ENCODE measurements around the gene SETD3. TPM values are rescaled to one million over a fixed set of nuclear protein-coding genes. Genes with fewer than 3 reads are reported as not detected.

SETD3 gene
- total RNA-seq = 67.7 TPM

DNA sequence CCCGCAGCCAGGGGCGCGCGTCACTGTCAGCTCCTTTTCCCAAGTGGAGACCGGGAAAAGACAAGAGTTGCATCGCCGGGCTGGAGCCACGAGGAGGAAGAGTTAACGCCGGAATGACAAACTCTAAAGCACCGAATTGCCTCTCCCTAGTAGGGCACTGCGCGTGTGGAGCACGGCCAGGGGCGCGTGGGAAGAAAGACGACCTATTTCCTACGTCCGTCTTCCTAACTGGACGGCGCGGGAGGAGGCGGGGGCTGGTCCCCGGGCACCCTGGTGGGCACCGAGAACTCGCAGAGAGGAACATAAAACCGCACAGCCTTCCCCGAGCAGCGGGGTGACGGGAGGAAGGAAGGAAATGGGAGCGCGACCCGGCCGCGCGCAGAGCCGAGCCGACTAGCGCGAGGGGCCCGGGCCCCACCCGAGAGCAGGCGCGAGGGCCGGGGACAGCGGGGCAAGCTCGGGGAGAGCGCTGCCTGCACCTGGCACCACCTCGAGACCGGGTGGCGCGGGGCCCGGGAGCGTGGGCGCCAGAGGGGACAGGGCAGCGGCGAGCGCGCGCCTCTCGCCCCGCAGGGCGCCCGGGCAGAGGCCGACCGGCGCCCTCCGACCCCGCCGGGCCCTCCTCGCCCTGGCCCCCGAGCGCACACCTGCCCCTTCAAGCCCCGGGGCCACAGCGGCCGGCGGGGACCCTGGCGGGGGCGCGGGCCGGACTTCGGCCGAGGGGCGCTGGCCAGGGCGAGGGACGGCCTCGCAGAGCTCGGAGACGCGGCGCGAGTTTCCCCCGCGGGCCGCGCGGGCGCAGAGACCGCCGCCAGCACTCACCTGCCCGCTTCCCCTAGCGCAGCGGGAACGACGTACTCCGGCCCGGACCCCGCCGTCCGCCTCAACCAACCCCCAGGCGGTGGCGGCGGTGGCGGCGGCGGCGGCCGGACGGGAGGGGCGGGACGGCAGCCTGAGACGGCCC is at the start of gene SETD3:
Gene SETD3, minus strand, starts transcription at position 954 of the 964 bp plus-strand sequence. CDS start 15,054 bp downstream, outside the sequence.
- peak; percentile 62 for DNase-seq (ENCODE audit: low spot score)

DNA sequence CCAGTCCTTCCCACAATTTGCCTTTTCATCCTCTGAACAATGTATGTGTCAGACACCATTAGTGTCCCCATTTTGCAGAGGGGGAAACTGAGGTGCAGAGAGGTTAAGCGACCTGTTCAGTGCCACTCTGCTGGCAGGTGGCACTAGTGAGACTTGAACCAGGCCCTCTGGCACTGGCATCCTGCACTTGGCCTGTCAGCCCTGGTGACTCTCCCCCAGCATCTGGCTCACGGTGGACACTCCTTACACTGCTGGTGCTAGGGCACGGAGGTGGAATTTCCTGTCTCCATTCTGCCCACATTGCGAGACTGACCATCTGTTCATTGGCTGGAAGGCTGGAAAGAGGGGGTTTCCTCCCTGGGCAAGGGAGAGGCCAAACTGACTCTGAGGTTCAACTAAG is 49.2 kb upstream of the SETD3 start:
- DNase-seq (ENCODE audit: low spot score) = no peak

DNA sequence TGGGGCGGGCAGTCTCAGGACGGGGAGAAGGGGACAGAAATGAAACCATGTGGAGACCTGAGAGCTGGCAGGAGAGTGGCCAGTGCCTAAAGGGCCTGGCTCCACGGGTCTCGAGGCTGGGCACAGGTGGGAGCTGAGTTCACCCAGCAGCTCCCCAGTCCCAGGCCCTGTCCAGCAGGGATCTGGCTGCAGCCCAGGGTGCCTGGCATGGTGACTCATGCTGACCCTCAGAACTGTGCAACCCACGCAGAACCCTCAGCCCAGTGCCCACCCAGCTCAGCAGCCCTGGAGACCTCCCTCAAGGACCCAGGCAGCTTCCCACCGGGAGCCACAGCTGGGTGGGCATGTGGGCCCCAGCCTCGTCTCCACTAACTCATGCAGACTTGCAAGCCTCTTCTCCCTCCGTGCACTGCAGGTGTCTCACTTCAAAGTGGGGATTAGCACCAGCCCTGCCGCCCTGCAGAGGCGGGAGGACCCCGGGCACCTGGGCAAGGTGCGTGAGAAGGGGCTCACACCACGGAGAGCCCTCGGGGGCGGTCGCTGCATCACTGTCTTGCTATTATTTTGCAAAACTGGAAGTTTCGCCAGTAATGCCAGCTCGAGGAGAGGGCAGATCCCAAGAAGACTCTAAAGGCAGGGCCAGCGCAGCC is 46.9 kb upstream of the SETD3 start:
- no peak for DNase-seq (ENCODE audit: low spot score)

DNA sequence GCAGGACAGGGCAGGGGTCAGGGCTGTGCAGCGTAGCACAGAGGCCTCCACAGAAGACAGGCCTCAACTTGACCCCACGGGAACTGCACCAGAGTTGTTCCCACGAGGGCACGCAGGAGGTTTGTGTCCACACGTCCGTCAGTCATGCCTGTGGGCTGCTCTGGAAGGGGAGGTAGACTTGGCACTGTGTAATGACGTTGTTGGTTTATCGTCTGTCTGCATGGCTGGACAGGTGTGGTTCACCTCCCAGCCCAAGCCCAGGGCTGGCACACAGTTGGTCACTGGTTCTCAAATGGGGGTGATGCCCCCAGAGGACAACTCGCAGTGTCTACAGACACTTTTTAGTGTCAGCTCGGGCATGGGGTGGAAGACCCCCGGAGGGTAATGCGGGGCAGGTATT is 46.4 kb upstream of the SETD3 start:
- no peak for DNase-seq (ENCODE audit: low spot score)

DNA sequence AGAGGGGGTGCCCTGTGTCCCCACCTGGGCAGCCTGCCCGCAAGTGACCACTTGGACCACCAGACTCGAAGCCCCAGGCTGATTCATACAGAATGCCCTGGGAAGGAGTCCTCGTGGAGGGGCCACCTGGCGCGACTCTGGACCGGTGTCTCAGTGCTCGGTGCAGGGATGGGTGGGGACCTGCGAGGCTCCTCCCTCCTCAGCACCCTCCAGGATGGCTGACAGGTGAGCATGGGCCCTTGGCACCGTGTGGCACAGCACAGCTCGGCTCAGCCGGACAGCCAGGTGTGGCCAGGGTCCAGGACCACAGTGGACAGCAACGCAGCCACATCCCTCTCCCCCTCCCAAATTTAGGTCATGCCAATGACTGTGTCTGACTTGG is 45.0 kb upstream of the SETD3 start:
- DNase-seq (ENCODE audit: low spot score) = no peak

DNA sequence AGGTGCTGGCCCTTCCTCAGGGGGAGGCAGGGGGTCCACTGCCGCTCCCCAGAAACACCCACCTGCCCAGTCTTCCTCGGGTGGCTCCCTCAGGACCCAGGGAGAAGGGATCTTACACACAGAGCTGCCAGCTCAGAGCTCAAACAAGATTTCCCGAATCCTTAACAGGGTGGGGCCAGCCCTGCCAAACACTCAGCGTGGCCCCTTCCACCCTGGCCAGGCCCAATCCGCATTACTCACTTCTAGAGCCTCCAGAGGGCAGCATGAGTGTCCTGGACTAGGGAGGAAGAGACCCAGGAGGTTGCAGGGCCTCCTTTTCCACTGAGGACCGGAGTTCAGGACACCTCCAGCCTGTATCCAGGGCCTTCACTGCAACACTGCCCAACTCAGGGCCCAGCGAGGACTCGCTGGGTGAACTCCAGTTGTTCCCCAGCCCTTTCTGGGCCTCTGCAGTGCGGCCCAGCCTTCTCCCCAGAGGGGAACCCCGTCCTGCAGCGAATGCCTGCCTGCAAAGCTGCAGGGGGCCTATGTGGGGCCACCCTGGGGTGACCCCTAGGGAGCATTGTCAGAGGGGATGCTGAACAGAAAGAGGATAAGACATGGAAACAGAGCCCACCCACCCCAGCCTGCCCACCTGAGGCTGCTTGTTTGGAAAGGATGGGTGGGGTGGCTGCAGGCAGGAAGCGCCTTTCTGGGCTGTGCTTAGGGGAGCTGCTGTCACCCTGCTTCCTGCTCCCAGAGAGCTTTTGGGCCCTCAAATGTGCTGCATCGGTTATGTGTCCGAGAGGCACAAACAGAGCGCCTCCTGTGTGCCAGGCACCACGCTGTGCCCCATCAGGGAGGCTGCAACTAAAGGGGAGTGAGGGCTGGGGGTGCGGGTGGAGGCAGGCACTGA is 44.4 kb upstream of the SETD3 start:
- DNase-seq (ENCODE audit: low spot score) = no peak

DNA sequence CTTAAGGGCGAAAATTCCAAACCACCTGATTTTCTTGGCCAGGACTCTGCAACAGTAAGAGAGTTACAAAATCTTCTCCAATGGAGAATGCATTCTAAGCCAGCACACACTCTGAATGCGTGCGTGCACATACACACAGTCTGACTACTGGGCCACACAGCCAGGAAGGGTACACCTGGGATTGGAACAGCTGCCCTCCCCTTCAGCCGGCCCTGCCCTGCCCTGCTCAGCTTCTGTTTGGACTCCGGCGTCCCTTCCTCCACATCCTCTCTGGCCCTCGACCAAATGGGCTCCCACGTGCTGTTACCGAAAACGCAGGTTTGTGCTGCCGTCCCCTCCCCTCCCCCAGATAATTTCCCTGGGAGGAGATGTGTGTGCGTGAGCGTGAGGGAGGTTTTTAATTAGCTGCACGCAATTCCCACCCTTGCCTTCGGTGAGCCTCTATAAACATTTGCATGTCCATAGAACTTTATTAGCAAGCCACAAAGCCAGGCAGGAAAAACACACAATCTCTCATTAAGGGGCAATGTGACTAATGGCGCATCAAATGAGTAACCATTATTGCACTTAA is 43.5 kb upstream of the SETD3 start:
- DNase-seq (ENCODE audit: low spot score) = no peak

DNA sequence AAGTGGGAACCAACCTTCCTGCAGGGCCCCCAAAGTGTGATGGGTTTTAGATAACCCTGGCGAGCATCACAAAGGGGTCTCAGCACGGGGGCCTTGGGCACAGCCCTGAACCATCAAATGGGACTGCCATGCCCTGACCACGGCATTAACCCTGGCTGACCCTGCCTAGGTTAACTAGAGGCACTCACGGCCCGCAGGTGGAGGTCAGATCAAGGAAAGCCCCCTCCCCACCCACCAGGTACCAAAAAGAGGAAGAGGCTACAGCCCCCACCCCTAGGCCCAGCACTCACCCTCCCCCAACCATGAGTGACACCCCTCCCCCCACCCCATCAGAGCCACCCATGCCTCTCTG is 43.0 kb upstream of the SETD3 start:
- no peak for DNase-seq (ENCODE audit: low spot score)

DNA sequence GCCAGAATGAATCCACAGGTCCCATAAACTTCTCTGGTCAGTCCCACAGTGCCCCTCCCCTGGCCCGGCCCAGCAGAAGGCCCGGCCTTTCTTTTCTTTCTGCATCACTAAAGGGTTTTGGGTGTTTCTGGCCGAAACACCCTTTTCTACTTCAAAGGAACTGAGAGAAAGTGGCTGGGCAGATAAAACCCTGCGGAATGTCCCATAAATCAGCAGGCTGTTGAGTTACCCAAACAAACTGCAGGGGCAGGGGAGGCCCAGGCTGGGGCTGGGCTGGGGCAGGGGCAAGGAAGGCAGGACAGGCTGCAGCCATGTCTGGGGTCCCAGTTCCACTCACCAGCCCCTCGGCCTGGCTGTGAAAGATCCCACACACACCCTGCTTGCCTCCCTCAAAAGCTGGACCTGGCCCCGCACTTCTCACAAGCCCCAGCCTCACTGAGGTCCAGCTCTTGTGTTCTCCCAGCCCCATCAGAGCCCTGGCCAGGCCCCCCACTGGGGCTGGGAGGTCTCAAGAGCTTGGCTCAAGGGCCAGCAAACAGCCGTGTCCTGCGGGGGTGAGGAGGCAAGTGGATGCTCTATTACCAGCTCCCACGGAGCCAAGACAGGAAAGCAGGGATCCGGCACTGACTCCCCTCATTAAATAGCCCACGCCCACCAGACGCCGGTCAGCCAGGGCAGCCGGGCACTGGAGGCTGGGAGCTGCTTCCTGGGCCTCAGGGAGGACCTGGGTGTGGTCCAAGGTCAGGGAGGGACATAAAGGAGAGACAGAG is 42.5 kb upstream of the SETD3 start:
- no peak for DNase-seq (ENCODE audit: low spot score)

DNA sequence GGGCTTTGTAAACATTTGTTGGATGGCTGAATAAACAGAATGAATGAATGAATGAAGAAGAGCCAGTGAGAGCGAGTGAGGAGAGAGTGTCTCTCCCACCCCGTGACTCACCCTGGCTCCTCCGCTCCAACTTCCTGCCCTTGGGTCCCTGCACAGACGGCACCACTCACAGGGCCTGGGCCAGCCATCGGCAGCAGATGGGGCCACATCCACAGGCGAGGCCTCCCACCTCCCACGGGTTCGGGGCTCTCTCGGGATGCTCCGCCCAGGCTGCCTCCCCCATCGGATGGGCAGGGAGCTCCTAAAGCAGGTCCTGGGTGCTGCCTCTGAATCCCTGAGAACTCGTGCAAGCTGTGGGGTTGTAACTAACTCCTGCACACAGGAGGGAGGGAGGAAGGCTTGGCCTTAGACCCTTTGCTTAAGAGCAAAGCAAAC is 41.8 kb upstream of the SETD3 start:
- DNase-seq (ENCODE audit: low spot score) = no peak

DNA sequence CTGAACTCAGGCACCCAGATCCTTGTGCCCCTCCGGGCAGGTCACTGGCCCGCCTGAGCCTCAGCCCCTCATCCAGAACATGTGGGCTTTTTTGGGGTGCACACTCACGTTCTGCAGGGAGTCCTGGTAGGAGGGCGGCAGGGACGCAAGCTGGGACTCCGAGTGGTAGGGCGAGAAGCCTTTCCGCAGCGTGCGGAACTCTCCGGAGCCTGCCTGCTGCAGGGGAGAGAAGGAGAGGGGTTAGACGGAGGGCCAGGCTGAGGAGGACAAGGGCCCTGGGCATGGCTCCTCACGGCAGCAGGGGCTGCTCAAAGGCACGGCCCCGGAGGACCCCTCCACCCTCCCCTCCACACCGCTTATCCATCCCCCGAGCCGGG is 41.4 kb upstream of the SETD3 start:
- no peak for DNase-seq (ENCODE audit: low spot score)

DNA sequence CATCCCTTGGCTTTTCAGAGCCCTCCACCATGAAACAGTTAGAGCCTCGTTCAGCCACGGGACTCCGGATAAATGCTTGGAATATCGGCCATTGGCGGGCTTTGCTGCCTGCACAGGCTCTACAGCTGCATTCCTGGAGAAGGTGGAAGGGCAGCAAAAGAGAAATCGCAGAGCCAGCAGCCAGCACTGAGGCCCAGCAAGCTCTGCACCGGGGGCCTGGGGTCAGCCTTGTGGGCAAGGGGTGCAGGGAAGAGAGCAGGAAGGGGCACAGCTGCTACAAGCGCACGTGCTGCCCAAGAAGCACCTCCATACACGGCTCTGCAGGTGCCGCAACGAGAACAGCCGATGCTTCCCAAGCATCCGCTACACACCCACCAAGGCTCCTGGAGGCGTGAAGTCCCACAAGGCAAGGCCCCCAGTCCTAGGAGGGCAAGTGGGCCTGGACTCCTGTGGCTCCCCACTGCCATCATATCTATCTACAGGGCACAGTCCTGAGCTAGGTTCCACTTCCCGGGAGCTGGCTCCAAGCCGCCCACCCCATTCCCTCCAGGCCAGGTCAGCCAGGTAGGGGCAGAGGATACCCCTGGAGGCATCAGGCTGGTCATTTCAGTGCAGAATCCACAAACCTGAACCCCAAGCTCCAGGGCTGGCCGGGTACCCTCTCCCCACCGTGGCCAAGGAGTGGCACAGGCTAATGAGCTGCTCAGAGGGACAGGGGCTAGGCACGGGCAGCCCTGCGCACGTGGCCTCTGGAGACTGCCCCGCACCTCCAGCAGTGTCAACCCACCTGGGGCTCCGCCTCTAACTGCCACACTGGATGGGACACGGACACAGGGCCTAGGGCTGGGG is 40.7 kb upstream of the SETD3 start:
- no peak for DNase-seq (ENCODE audit: low spot score)

DNA sequence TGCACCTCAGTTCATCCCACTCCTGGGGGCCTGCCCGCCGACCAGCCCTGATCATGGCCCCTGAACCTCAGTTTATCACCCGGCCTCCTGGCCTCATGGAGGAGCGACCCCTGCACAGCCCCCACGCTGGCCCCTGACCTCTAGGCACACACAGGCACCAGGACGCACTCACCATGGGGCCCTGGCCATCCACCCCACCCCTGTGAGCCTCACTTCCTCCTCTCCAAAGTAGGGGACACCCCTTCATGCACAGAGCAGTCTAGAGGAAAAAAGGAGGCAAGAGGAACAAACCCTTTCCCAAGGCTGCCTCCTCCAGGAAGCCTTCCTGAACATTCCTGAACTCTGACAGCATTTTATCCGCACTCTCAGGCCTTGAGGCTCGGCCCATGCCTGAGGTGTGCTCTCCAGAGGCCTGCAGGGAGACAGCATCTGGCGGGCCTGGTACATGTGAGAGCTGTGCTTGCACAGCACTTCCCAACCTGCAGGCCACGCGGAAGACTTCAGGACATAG is 40.0 kb upstream of the SETD3 start:
- DNase-seq (ENCODE audit: low spot score) = no peak

DNA sequence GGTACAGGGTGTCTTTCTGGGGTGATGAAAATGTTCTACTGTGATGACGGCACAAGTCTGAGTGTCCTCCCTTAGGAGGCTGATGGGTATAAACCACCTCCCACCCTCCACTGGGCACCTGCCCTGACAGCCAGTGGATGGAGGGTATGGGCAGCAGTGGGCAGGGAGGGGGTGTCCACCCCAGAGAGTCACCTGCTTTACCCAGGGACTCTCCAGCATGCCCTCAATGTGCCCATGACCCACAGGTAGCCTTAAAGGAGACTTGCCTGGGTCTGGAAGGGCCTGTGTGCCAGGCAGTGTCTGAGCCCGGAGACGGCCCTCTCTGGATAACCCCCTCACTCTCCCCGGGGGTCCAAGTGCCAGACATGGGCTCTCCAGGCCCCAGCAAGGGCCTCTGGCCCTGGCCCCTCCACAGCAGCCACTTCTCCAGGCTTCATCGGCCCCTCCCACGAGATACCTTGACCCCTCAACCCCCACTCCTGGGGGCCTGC is 39.3 kb upstream of the SETD3 start:
- DNase-seq (ENCODE audit: low spot score) = no peak

DNA sequence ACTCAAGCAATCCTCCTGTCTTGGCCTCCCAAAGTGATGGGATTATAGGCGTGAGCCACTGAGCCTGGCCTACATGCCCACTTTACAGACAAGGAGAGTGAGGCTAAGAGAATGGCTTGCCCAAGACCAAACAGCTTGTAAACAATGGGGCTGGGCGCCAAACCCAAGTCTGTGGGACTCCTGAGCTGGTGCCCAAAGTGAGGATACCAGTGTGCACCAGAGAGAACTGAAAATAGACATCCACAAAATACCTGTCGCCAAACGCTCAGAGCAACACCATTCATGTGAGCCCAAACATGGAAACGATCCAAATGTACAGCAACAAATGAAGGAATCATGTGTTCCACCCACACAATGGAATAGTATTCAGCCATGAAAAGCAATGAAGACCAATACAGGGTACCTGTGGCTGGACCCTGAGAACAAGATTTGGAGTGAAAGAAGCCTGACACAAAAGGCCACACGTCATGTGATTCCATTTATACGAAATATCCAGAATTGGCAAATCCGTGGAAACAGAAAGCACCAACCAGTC is 38.8 kb upstream of the SETD3 start:
- no peak for DNase-seq (ENCODE audit: low spot score)

DNA sequence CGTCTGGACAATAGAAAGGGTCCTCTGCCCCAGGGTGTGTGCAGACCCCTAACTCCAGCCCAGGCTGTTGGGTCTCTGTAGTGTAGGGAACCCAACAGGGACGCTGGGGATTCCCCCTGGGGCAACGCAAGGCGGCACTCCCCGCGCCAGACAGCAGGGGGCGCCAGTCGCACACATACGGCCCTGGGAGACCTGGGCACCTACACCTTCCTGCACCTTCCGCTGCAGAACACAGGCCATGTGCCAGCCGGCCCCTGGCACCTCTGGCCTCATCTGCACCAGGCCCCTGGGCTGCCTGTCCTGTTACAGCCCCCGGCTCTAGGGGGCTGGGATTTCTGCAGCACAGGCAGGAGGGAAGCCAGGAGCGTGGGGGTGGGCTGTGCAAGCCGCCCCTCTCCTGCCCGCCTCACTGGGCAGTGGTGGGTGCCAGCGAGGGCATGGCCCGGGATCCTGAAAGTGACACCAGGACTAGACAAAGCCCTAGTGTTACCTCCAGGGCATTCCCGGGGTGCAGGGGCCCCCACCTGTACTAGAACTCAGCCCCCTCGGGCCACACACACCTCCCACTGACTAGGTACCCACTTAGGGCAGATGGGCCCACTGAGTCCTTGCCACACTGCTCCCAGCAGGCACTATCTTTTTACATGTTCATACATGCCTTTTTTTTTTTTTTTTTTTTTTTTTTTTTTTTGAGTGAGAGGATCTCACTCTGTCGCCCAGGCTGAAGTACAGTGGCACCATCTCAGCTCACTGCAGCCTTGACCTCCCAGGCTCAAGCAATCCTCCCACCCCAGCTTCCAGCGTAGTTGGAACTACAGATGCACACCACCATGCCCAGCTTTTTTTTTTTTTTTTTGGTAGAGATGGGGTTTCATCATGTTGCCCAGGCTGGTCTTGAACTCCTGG is 38.0 kb upstream of the SETD3 start:
- peak; percentile 83 for DNase-seq (ENCODE audit: low spot score)

DNA sequence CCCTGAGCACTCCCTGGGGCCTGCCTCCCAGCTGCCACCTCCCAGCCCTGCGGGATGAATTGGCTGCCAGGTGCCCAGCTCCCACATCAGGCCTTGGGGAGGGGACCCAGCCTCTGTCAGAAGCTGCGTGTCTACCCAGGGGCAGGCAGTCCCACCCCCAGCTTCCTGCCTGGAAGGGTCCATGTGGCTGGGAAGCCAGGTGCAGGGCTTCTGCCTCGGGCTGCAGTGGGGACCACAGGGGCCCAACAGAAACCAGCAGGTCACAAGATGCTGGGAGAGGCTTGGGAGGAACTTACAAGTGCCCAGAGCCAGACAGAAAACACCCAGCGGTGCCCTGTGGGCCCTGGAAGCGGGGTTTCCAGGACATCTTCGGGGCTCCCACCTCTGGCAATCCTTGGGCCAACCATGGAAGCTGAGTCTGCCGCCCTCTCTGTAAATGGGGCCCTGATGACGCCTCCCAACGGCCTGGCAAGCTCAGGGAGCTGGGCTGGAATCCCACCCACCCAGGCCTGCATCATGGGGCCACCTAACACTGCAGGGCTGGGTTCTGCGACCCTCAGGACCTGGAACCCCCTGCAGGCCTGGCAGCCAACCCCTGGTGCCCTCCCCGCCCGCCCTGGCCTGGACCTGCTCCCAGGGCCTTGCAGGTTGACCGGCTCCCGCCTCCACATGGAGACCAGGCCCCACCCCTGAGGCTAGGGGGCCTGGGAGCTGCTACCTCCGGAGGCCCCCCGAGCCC is 37.2 kb upstream of the SETD3 start:
- peak; percentile 40 for DNase-seq (ENCODE audit: low spot score)
